Lower lobe of right lung (tissue), 2 donors: ENCODE measurements around the gene TENT5C. TPM values are rescaled to one million over a fixed set of nuclear protein-coding genes. Genes with fewer than 3 reads are reported as not detected.

Source experiments
- ATAC-seq, 2 donors: fragments of 200-7000 bp; cut with Tn5 transposase; one replicate each; pipeline ENCODE4 v1.9.1; 2020 to 2022; ENCODE audit warnings: mild to moderate bottlenecking in 2 of 2, moderate library complexity in 2 of 2
- DNase-seq: peaks from one replicate; pipeline ENCODE4 v3.0.0-alpha.2; 2020
- H3K27ac ChIP-seq: fragments of 200-600 bp; one replicate; pipeline ENCODE4 v1.8.0; 2022
- H3K27me3 ChIP-seq: fragments of 200-600 bp; one replicate; pipeline ENCODE4 v1.8.0; 2022; ENCODE audit warnings: low read depth
- H3K36me3 ChIP-seq: fragments of 200-600 bp; one replicate; pipeline ENCODE4 v1.8.0; 2022; ENCODE audit warnings: mild to moderate bottlenecking
- H3K4me1 ChIP-seq: fragments of 200-600 bp; one replicate; pipeline ENCODE4 v1.8.0; 2022
- H3K4me3 ChIP-seq: fragments of 200-600 bp; one replicate; pipeline ENCODE4 v1.8.0; 2022; ENCODE audit warnings: mild to moderate bottlenecking
- H3K9me3 ChIP-seq: fragments of 200-600 bp; one replicate; pipeline ENCODE4 v1.8.0; 2022
- intact Hi-C: fragments of 100-400 bp; cut with DNase I; formaldehyde crosslinking; loops from one replicate; pipeline ENCODE4 v1.11.0; 2022
- total RNA-seq: library from RNA; stranded (reverse); fragmentation: NEBNext Ultra II Directional; extraction: Animal tissue kit (Norgen Biotek cat#: 25700); gene quantifications from one replicate; pipeline ENCODE4 v1.2.1, GENCODE V29; 2021
- TF ChIP-seq, protein P1 (sequence below): fragments of 200-600 bp; IDR thresholded peaks from one replicate; pipeline ENCODE4 v1.8.0; 2022; ENCODE audit warnings: antibody characterized with exemption, mild to moderate bottlenecking
- donor health status: DM: no; HTN: yes; CAD: no; lungs with severe emphysema.

The TENT5C gene
- total RNA-seq, 1 donor from 2014 or later, result 23.2 TPM

DNA sequence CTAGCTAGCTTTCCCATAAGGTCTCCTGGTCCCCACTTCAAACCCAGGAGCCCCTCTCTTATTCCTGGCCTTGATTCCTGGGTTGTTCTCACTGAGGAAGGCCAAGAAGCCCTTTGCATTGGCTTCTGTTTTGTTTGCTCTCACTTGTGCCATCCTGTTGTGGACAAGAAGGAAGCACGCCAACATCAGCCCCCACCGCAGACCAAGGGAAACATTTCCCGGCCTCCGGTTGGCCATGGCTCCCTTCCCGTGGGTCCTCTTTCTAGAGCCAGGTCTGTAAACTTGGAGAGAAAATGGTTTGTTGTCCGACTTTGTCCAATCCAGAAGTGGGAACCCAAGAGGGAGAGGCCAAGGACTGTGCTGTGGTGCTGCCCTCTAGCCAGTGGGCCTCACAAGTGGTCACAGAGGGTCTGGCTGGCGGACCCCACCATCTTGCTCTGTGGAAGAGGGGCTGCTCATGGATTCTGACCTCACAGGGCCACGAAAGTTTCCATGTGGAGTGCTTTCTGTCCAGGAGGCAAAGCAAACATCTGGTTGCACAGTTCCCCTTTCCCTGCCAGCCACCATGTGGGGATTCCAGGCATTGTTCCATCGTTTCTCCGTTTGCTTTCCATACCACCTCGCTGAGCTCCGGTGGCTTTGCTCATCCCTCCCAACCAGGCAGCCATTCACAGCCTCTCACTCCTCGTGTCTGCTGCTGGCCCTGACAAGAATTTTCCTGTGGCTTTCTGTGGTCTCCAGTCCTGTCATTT is 18.9 kb upstream of the TENT5C start:
- intact Hi-C loops, result no loop called here
- H3K4me3 ChIP-seq, result no peak overlapping the region
- ATAC-seq, result no peak
- TF ChIP-seq, protein P1, sequence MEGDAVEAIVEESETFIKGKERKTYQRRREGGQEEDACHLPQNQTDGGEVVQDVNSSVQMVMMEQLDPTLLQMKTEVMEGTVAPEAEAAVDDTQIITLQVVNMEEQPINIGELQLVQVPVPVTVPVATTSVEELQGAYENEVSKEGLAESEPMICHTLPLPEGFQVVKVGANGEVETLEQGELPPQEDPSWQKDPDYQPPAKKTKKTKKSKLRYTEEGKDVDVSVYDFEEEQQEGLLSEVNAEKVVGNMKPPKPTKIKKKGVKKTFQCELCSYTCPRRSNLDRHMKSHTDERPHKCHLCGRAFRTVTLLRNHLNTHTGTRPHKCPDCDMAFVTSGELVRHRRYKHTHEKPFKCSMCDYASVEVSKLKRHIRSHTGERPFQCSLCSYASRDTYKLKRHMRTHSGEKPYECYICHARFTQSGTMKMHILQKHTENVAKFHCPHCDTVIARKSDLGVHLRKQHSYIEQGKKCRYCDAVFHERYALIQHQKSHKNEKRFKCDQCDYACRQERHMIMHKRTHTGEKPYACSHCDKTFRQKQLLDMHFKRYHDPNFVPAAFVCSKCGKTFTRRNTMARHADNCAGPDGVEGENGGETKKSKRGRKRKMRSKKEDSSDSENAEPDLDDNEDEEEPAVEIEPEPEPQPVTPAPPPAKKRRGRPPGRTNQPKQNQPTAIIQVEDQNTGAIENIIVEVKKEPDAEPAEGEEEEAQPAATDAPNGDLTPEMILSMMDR, result no peak
- no peak overlapping the region for H3K27ac ChIP-seq
- peaks cover 22% of the 10 kb centered on the region for H3K4me1 ChIP-seq
- DNase-seq, result no peak
- no peaks in the 10 kb centered on the region for H3K36me3 ChIP-seq
- H3K27me3 ChIP-seq, result no peaks in the 10 kb centered on the region
- no peaks in the 10 kb centered on the region for H3K9me3 ChIP-seq

DNA sequence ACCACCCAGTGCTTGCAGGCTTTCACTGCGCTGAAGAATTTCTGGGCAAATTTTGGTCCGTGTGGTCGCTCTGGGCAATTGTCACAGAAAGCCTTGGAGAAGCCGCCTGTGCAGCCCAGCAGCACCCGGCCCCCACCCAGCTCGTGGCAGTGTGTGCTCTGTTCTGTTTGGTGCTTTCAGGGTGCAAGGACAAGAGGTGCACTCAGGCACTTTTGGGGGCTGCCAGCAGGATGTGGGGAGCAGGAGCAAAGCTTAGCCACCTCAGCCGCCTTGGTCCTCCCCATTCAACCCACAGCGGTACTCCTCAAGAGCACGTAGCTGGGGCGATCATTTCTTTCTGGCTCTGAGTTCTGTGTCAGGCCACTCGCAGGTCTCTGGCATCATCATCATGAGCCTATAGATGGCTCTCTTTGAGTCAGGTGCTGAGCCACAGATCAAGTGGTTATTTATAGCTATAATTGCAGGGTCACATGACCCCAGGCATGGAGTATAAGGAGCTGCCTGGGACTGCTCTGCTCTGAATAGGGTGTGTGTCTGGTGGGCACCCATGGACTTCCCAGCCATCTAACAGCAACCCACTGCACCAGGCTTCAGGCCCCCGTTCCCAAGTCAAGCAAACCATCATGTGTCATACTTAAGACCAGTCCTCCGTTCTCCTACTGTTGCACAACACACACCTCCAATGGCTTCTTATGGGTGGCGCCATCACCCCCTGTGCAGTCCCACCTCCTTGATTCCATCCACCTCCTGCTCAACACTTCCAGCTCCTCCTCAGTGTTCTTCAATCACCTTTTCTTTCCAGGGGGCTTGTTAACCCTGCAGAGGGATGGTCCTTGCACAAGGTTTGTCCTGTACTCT is 18.1 kb upstream of the TENT5C start:
- intact Hi-C loops, result no loop called here
- TF ChIP-seq, protein P1, result no peak

DNA sequence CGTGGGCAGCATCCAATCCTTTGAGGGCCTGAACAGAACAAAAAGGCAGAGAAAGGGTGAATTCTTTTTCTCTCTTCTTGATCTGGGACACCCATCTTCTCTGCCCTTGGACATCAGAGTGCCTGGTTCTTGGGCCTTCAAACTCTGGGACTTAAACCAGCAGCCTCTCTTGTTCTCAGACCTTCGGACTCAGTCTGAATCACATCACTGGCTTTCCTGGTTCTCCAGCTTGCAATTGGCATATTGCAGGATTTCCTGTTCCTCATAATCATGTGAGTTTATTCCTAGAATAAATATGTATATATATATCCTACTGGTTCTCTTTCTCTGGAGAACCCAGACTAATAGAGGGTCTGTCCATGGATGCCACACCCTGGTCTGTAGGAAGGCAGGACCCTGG is 16.3 kb upstream of the TENT5C start:
- TF ChIP-seq, protein P1, result no peak
- Histone ChIP-seq H3K4me1 (peaks cover 26% of the 10 kb centered on the region), H3K27me3 (no peaks in the 10 kb centered on the region), H3K27ac (no peak overlapping the region), H3K4me3 (no peak overlapping the region), H3K36me3 (no peaks in the 10 kb centered on the region), H3K9me3 (no peaks in the 10 kb centered on the region)
- ATAC-seq (no peak), DNase-seq (no peak)
- intact Hi-C loops, result no loop called here

More for the DNA sequence above, 18.1 kb upstream of the TENT5C start:
- H3K27me3 ChIP-seq, result no peaks in the 10 kb centered on the region
- no peak overlapping the region for H3K4me3 ChIP-seq
- DNase-seq (no peak), ATAC-seq (no peak)
- no peaks in the 10 kb centered on the region for H3K9me3 ChIP-seq
- H3K4me1 ChIP-seq, result peaks cover 26% of the 10 kb centered on the region
- H3K36me3 ChIP-seq, result no peaks in the 10 kb centered on the region
- no peak overlapping the region for H3K27ac ChIP-seq

DNA sequence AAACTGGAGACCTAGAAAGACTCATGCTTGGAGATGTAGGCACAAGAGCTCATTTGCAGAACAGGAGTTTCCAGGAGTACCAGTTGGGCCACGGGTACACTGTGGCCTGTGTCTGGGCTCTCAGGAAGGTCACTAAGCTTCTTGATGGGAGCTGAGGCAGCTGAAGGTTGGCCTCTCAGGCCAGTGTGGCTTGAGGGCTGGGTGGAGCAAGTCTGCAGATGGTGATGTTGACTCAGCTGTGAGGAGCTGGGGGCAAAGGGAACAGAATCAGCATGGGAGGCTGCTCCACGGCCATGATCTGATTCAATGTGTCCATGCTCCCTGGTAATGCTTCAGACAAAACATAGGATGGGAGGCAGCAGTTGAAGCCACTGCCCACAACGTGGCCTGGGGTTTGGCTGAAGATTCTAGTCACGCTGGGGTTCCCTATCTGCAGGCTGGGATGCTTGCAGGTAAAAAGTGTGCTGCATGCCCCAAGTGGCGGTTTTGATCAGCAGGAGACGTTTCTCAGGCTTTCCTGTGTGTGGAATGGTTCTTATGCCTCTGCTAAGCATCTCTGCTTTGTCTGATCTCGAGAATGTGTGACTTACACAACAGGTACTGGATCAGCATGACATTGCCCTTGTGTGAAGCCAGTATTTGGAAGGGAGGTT is 15.4 kb upstream of the TENT5C start:
- Histone ChIP-seq H3K27ac (no peak overlapping the region), H3K4me1 (peaks cover 26% of the 10 kb centered on the region), H3K4me3 (no peak overlapping the region), H3K27me3 (no peaks in the 10 kb centered on the region), H3K9me3 (no peaks in the 10 kb centered on the region), H3K36me3 (no peaks in the 10 kb centered on the region)
- intact Hi-C loops, result no loop called here
- DNase-seq (no peak), ATAC-seq (peak; percentile 36 to 37)
- TF ChIP-seq, protein P1, result no peak

DNA sequence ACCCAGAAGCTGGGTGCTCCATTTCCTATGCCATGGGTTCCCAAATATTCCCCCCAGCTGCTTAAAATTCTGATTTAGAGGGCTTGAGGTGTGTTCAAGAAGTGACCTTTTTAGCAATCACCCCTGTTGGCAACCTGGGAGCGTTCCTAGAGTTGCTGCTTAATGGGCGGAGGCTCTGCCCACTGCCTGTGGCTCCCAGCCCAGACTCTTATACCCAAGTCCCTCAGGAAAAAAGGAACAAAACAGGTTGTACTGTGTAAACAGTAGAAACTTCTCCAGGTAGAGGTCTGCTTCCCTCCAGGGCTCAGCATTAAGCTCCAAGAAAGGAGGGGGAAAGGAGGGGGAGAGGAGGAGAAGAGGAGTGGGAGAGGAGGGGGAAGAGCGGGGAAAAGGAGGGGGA is 14.6 kb upstream of the TENT5C start:
- no peak overlapping the region for H3K27ac ChIP-seq
- peak; percentile 77 for DNase-seq

More for the DNA sequence above, 14.6 kb upstream of the TENT5C start:
- ATAC-seq, result peak; percentile 91 to 96
- Histone ChIP-seq H3K9me3 (no peaks in the 10 kb centered on the region), H3K27me3 (no peaks in the 10 kb centered on the region), H3K4me3 (no peak overlapping the region), H3K4me1 (peaks cover 26% of the 10 kb centered on the region), H3K36me3 (no peaks in the 10 kb centered on the region)
- intact Hi-C loops, result no loop called here
- TF ChIP-seq, protein P1, result no peak
